Glutamatergic neuron (in vitro differentiated cells): ENCODE measurements around the gene TMEM86A. TPM values are rescaled to one million over a fixed set of nuclear protein-coding genes. Genes with fewer than 3 reads are reported as not detected.
A peak's percentile ranks its signal among the peaks of the same experiment; 100 is the strongest.

Experiments used
- DNase-seq: peaks from one replicate; pipeline ENCODE4 v3.0.0; 2022
- H3K27ac Mint-ChIP-seq: one replicate; pipeline ENCODE4 v1.8.0; 2020; ENCODE audit warnings: mild to moderate bottlenecking, mixed read lengths, inconsistent platforms; ENCODE audit not compliant: unreplicated experiment
- H3K27me3 Mint-ChIP-seq: one replicate; pipeline ENCODE4 v1.8.0; 2020; ENCODE audit warnings: mild to moderate bottlenecking, moderate library complexity, mixed read lengths, inconsistent platforms; ENCODE audit not compliant: unreplicated experiment
- H3K36me3 Mint-ChIP-seq: one replicate; pipeline ENCODE4 v1.8.0; 2020; ENCODE audit warnings: mild to moderate bottlenecking, mixed read lengths, inconsistent platforms; ENCODE audit not compliant: unreplicated experiment
- H3K4me1 Mint-ChIP-seq: one replicate; pipeline ENCODE4 v1.8.0; 2020; ENCODE audit warnings: mild to moderate bottlenecking, low read depth, mixed read lengths, inconsistent platforms; ENCODE audit not compliant: unreplicated experiment
- H3K4me3 Mint-ChIP-seq: one replicate; pipeline ENCODE4 v1.8.0; 2020; ENCODE audit warnings: mild to moderate bottlenecking, mixed read lengths, inconsistent platforms; ENCODE audit not compliant: unreplicated experiment
- H3K9me3 Mint-ChIP-seq: one replicate; pipeline ENCODE4 v1.8.0; 2020; ENCODE audit warnings: mild to moderate bottlenecking, moderate library complexity, mixed read lengths, inconsistent platforms; ENCODE audit not compliant: unreplicated experiment
- total RNA-seq: library from RNA; stranded (reverse); fragmentation: NEBNext Ultra II Directional; extraction: Animal tissue kit (Norgen Biotek cat#: 25700); gene quantifications from one replicate; pipeline ENCODE4 v1.2.1, GENCODE V29; 2021; ENCODE audit not compliant: unreplicated experiment
- TF ChIP-seq, protein P1 (sequence below): fragments of 200-600 bp; sonication (generic); IDR thresholded peaks from one replicate; pipeline ENCODE4 v1.5.0; 2021; ENCODE audit not compliant: partially characterized antibody, unreplicated experiment

Gene TMEM86A
- total RNA-seq, 1 donor from 2014 or later: 5.4 TPM

DNA sequence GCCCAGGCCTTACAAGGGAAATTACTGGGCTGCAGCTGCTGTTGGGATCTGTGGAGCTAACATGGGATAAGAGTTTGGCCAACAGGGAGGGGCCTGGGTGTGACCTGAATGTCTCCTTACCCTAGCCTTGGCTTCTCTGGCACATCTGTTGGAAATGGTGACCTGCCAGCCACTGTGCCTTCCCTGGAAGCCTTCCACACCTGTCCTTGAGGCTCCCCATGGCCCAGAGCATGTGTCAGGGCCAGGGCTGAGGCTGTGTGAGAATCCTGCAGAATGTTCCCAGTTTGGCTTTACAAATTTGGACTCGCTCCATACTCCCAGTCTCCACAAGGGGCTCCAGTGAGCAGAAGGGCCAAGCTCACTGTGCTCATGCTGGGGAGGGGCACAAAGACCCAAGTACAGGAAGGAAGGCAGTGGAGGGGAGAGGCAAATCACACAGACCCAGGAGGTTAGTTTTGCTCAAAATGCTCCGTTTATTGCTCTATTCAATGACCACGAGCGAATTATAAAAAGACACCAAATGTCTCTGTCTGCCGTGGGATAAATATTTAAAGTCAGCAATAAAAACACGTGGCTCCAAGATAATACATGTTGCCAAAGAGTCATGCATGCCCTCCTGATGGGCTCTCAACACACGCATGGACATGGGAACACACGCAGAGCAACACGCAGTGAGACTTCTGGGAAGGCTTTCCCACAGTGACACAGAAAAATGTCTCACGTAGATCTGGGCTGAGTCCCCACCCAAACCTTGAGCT, 29.1 kb downstream of the TMEM86A start:
- TF ChIP-seq, protein P1, sequence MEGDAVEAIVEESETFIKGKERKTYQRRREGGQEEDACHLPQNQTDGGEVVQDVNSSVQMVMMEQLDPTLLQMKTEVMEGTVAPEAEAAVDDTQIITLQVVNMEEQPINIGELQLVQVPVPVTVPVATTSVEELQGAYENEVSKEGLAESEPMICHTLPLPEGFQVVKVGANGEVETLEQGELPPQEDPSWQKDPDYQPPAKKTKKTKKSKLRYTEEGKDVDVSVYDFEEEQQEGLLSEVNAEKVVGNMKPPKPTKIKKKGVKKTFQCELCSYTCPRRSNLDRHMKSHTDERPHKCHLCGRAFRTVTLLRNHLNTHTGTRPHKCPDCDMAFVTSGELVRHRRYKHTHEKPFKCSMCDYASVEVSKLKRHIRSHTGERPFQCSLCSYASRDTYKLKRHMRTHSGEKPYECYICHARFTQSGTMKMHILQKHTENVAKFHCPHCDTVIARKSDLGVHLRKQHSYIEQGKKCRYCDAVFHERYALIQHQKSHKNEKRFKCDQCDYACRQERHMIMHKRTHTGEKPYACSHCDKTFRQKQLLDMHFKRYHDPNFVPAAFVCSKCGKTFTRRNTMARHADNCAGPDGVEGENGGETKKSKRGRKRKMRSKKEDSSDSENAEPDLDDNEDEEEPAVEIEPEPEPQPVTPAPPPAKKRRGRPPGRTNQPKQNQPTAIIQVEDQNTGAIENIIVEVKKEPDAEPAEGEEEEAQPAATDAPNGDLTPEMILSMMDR: peak; percentile 85
- DNase-seq: peak; percentile 70
- Mint-ChIP-seq H3K27me3 (peaks cover 3% of the 10 kb centered on the region), H3K36me3 (peaks cover 5% of the 10 kb centered on the region), H3K4me3 (no peak overlapping the region), H3K27ac (no peak overlapping the region), H3K9me3 (peaks cover 9% of the 10 kb centered on the region), H3K4me1 (peaks cover 9% of the 10 kb centered on the region)

DNA sequence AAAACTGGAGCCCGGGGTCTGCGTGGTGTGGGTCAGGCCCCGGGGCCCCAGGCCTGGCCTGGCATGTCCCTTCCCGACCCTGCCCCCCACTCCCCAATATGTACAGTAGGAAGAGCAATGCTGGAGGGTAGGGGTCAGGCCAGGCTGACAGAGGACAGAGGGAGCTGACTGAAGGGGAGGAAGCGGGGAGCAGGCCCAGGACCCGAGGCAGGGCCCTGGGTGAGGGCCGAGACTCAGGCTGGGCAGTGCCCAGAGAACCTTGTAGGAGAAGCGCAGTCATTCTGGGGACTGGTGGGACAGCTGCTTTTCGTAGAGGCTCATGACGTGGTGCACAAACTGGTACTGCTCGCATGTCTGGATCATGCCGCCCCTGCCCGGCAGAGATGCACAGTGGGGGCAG, 30.1 kb downstream of the TMEM86A start:
- Mint-ChIP-seq H3K4me1 (peaks cover 9% of the 10 kb centered on the region), H3K27me3 (peaks cover 3% of the 10 kb centered on the region), H3K9me3 (peaks cover 9% of the 10 kb centered on the region), H3K4me3 (no peak overlapping the region), H3K27ac (no peak overlapping the region), H3K36me3 (peaks cover 5% of the 10 kb centered on the region)
- DNase-seq: no peak
- TF ChIP-seq, protein P1: no peak

GRCh38 chr11:18729426-18729825, 30.8 kb downstream of the TMEM86A start:
- Mint-ChIP-seq H3K9me3 (peaks cover 9% of the 10 kb centered on the region), H3K36me3 (peaks cover 5% of the 10 kb centered on the region), H3K27me3 (peaks cover 3% of the 10 kb centered on the region), H3K4me1 (peaks cover 9% of the 10 kb centered on the region), H3K27ac (no peak overlapping the region), H3K4me3 (no peak overlapping the region)
- TF ChIP-seq, protein P1: no peak
- DNase-seq: no peak

GRCh38 chr11:18730020-18730419, 31.4 kb downstream of the TMEM86A start:
- no peak overlapping the region for H3K4me3 Mint-ChIP-seq
- peaks cover 3% of the 10 kb centered on the region for H3K27me3 Mint-ChIP-seq
- DNase-seq: no peak
- TF ChIP-seq, protein P1: no peak
- peaks cover 9% of the 10 kb centered on the region for H3K9me3 Mint-ChIP-seq
- no peak overlapping the region for H3K27ac Mint-ChIP-seq
- peaks cover 5% of the 10 kb centered on the region for H3K36me3 Mint-ChIP-seq
- peaks cover 9% of the 10 kb centered on the region for H3K4me1 Mint-ChIP-seq

- no peak for DNase-seq
- H3K36me3 Mint-ChIP-seq: peaks cover 5% of the 10 kb centered on the region
- no peak overlapping the region for H3K4me3 Mint-ChIP-seq
- peaks cover 7% of the 10 kb centered on the region for H3K9me3 Mint-ChIP-seq
- H3K4me1 Mint-ChIP-seq: peaks cover 5% of the 10 kb centered on the region
- no peak overlapping the region for H3K27ac Mint-ChIP-seq
- TF ChIP-seq, protein P1: no peak
- no peaks in the 10 kb centered on the region for H3K27me3 Mint-ChIP-seq
Observed at GRCh38 chr11:18731441-18731840, 32.9 kb downstream of the TMEM86A start.
